A549 (cell line): ENCODE data around the gene MRPL58.

ENCODE experiments used
- BHLHE40 ChIP-seq: IDR thresholded peaks from 2 replicates; pipeline ENCODE4 v1.6.1; 2012; ENCODE audit warnings: low read depth, low read length, inconsistent platforms
- CTCF ChIP-seq: fragments of >200 bp; sonication (Bioruptor Twin); formaldehyde crosslinking; IDR thresholded peaks from 3 replicates; pipeline ENCODE4 v1.5.1; 2016
- E2F6 ChIP-seq: IDR thresholded peaks from 2 replicates; pipeline ENCODE4 v1.6.1; 2012; ENCODE audit warnings: low read depth, borderline replicate concordance
- ELK1 ChIP-seq: fragments of 150-350 bp; IDR thresholded peaks from 2 replicates; pipeline ENCODE4 v1.6.1; 2014; ENCODE audit warnings: low read depth, mild to moderate bottlenecking, low read length
- EP300 ChIP-seq, 2 experiments: fragments of >200 bp; sonication (Bioruptor Twin); formaldehyde crosslinking; IDR thresholded peaks; 2 replicates in 1 of 2; 3 replicates in 1 of 2; pipeline ENCODE4 v1.6.1; 2016 to 2017
- ESRRA ChIP-seq: fragments of 150-350 bp; IDR thresholded peaks from 2 replicates; pipeline ENCODE4 v1.6.1; 2014; ENCODE audit warnings: mild to moderate bottlenecking, low read length, borderline replicate concordance
- NR3C1 ChIP-seq: fragments of >200 bp; sonication (Bioruptor Twin); formaldehyde crosslinking; IDR thresholded peaks from 3 replicates; pipeline ENCODE4 v1.6.1; 2017
- POLR2A ChIP-seq: IDR thresholded peaks from 2 replicates; pipeline ENCODE4 v1.6.1; 2012; ENCODE audit warnings: mild to moderate bottlenecking, low read length
- RAD21 ChIP-seq, 2 experiments: fragments of >200 bp in 1 of 2; sonication (Bioruptor Twin) in 1 of 2; formaldehyde crosslinking in 1 of 2; IDR thresholded peaks in 1 of 2; conservative IDR thresholded peaks in 1 of 2; 2 replicates in 1 of 2; 3 replicates in 1 of 2; pipeline ENCODE4 v1.6.1; 2012 to 2018; ENCODE audit warnings: inconsistent platforms in 1 of 2
- TF ChIP-seq, protein P1 (sequence below): fragments of 200-600 bp; sonication (generic); IDR thresholded peaks from 2 replicates; pipeline ENCODE4 v1.6.1; 2016; ENCODE audit warnings: antibody characterized with exemption, mild to moderate bottlenecking, moderate library complexity
- TF ChIP-seq, protein P2 (sequence below): IDR thresholded peaks from 2 replicates; pipeline ENCODE4 v1.6.1; 2012

- TF ChIP-seq CTCF (no peak), POLR2A (no peak), ESRRA (no peak), E2F6 (no peak), BHLHE40 (no peak), RAD21 (conservative IDR thresholded peaks at IDR 0.05 in 1 of 2, IDR thresholded peaks at IDR 0.05 in 1 of 2) (no peak), ELK1 (no peak), NR3C1 (no peak), EP300 (IDR thresholded peaks at IDR 0.05) (no peak)
- TF ChIP-seq, protein P1, sequence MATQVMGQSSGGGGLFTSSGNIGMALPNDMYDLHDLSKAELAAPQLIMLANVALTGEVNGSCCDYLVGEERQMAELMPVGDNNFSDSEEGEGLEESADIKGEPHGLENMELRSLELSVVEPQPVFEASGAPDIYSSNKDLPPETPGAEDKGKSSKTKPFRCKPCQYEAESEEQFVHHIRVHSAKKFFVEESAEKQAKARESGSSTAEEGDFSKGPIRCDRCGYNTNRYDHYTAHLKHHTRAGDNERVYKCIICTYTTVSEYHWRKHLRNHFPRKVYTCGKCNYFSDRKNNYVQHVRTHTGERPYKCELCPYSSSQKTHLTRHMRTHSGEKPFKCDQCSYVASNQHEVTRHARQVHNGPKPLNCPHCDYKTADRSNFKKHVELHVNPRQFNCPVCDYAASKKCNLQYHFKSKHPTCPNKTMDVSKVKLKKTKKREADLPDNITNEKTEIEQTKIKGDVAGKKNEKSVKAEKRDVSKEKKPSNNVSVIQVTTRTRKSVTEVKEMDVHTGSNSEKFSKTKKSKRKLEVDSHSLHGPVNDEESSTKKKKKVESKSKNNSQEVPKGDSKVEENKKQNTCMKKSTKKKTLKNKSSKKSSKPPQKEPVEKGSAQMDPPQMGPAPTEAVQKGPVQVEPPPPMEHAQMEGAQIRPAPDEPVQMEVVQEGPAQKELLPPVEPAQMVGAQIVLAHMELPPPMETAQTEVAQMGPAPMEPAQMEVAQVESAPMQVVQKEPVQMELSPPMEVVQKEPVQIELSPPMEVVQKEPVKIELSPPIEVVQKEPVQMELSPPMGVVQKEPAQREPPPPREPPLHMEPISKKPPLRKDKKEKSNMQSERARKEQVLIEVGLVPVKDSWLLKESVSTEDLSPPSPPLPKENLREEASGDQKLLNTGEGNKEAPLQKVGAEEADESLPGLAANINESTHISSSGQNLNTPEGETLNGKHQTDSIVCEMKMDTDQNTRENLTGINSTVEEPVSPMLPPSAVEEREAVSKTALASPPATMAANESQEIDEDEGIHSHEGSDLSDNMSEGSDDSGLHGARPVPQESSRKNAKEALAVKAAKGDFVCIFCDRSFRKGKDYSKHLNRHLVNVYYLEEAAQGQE: no peak
- TF ChIP-seq, protein P2, sequence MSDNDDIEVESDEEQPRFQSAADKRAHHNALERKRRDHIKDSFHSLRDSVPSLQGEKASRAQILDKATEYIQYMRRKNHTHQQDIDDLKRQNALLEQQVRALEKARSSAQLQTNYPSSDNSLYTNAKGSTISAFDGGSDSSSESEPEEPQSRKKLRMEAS: no peak
These were observed 6.7 kb downstream of the MRPL58 start for GRCh38 chr17:75019146-75019545.
